Left renal pelvis (tissue), 4 donors: ENCODE data around the gene ARMH1. TPM values are rescaled to one million over a fixed set of nuclear protein-coding genes. Genes with fewer than 3 reads are reported as not detected.
"Not testable (repeated sequence)": the region's sequence is repeated elsewhere in the genome, so short reads cannot be mapped to it uniquely, and the experiment has no call there.

Experiments
- DNase-seq, 4 donors: peaks; one replicate each; pipeline ENCODE4 v3.0.0-alpha.2; 2013; ENCODE audit warnings: low read depth in 4 of 4, low spot score in 3 of 4
- polyA plus RNA-seq, 4 donors: library from polyadenylated mRNA; unstranded; fragments of 120-200 nt; gene quantifications; one replicate each; pipeline ENCODE4 v1.2.1, GENCODE V29; 2013; ENCODE audit not compliant: insufficient read length in 4 of 4

Gene ARMH1
- polyA plus RNA-seq, 4 donors = 1.5 to 9.6 (median 7.1) TPM

GRCh38 chr1:44664730-44665370 is 9.7 kb upstream of the ARMH1 start:
- no peak for DNase-seq

- not testable (repeated sequence) for DNase-seq
These were observed 7.8 kb upstream of the ARMH1 start for GRCh38 chr1:44666719-44667118.

- no peak for DNase-seq
These were observed 3.5 kb upstream of the ARMH1 start for GRCh38 chr1:44670751-44671640.

- no peak for DNase-seq
These were observed 2.1 kb upstream of the ARMH1 start for GRCh38 chr1:44672254-44672955.

- no peak for DNase-seq
These were observed 1.4 kb upstream of the ARMH1 start for GRCh38 chr1:44672961-44673674.

GRCh38 chr1:44673675-44674112 is 820 bp upstream of the ARMH1 start:
- DNase-seq = no peak

GRCh38 chr1:44675186-44675585 is 672 bp downstream of the ARMH1 start:
- DNase-seq = no peak

- no peak for DNase-seq
These were observed 2.1 kb downstream of the ARMH1 start for GRCh38 chr1:44676484-44677200.

GRCh38 chr1:44677201-44677766 is 2.8 kb downstream of the ARMH1 start:
- DNase-seq = no peak

GRCh38 chr1:44678120-44678519 is 3.6 kb downstream of the ARMH1 start:
- no peak for DNase-seq

GRCh38 chr1:44678626-44679025 is 4.1 kb downstream of the ARMH1 start:
- DNase-seq = no peak

GRCh38 chr1:44679468-44679867 is 5.0 kb downstream of the ARMH1 start:
- DNase-seq = no peak

- no peak for DNase-seq
These were observed 7.7 kb downstream of the ARMH1 start for GRCh38 chr1:44681905-44682882.

- no peak for DNase-seq
These were observed 8.4 kb downstream of the ARMH1 start for GRCh38 chr1:44682883-44683265.

- no peak for DNase-seq
These were observed 10.0 kb downstream of the ARMH1 start for GRCh38 chr1:44684525-44684924.

- DNase-seq = no peak
These were observed 10.7 kb downstream of the ARMH1 start for GRCh38 chr1:44685218-44685617.

- no peak for DNase-seq
These were observed 11.4 kb downstream of the ARMH1 start for GRCh38 chr1:44685881-44686280.

- no peak for DNase-seq
These were observed 14.4 kb downstream of the ARMH1 start for GRCh38 chr1:44688760-44689446.
